ENCODE measurements around the gene YES1.

- no peak for TF ChIP-seq GATA2 (IDR thresholded peaks at IDR 0.05; ENCODE audit: low read depth, low read length)
- TF ChIP-seq GATA3 (IDR thresholded peaks at IDR 0.05; ENCODE audit: low read depth, low read length), result no peak
Observed at GRCh38 chr18:693466-694187, 118.4 kb downstream of the YES1 start.

All from SH-SY5Y (cell line).